ENCODE data around the gene CTNNA3.

Gene CTNNA3

GRCh38 chr10:66717231-66717981, 978.6 kb downstream of the CTNNA3 start:
- peak; percentile 6 for DNase-seq

- DNase-seq = no peak
Observed at GRCh38 chr10:66714741-66715140, 981.3 kb downstream of the CTNNA3 start.

GRCh38 chr10:66713387-66713786, 982.6 kb downstream of the CTNNA3 start:
- DNase-seq = no peak

GRCh38 chr10:66698069-66698468, 997.9 kb downstream of the CTNNA3 start:
- DNase-seq = no peak

- DNase-seq = no peak
Observed at GRCh38 chr10:66695046-66695445, 1000.9 kb downstream of the CTNNA3 start.

- DNase-seq = no peak
Observed at GRCh38 chr10:66684581-66684980, 1011.4 kb downstream of the CTNNA3 start.

GRCh38 chr10:66680886-66681285, 1015.1 kb downstream of the CTNNA3 start:
- DNase-seq = no peak

- no peak for DNase-seq
Observed at GRCh38 chr10:66678521-66678920, 1017.5 kb downstream of the CTNNA3 start.

GRCh38 chr10:66673071-66673470, 1022.9 kb downstream of the CTNNA3 start:
- no peak for DNase-seq

GRCh38 chr10:66671562-66671961, 1024.4 kb downstream of the CTNNA3 start:
- no peak for DNase-seq

GRCh38 chr10:66671064-66671463, 1024.9 kb downstream of the CTNNA3 start:
- no peak for DNase-seq

GRCh38 chr10:66656499-66656898, 1039.5 kb downstream of the CTNNA3 start:
- DNase-seq = no peak

- no peak for DNase-seq
Observed at GRCh38 chr10:66654861-66655260, 1041.1 kb downstream of the CTNNA3 start.

GRCh38 chr10:66651308-66652082, 1044.5 kb downstream of the CTNNA3 start:
- DNase-seq = no peak

GRCh38 chr10:66649626-66650025, 1046.4 kb downstream of the CTNNA3 start:
- no peak for DNase-seq

- DNase-seq = no peak
Observed at GRCh38 chr10:66642217-66642616, 1053.8 kb downstream of the CTNNA3 start.

GRCh38 chr10:66639371-66639770, 1056.6 kb downstream of the CTNNA3 start:
- DNase-seq = no peak

- no peak for DNase-seq
Observed at GRCh38 chr10:66637273-66638036, 1058.5 kb downstream of the CTNNA3 start.

- DNase-seq = no peak
Observed at GRCh38 chr10:66629996-66630395, 1066.0 kb downstream of the CTNNA3 start.

GRCh38 chr10:66627156-66627555, 1068.8 kb downstream of the CTNNA3 start:
- peak; percentile 11 for DNase-seq

GRCh38 chr10:66625709-66626590, 1070.0 kb downstream of the CTNNA3 start:
- peak; percentile 42 for DNase-seq

GRCh38 chr10:66622050-66622449, 1073.9 kb downstream of the CTNNA3 start:
- DNase-seq = no peak

- no peak for DNase-seq
Observed at GRCh38 chr10:66604195-66604594, 1091.8 kb downstream of the CTNNA3 start.
